PC-9 (cell line): ENCODE results near the gene DCAF6. TPM values are rescaled to one million over a fixed set of nuclear protein-coding genes. Genes with fewer than 3 reads are reported as not detected.

Experiments used
- BruUV-seq: library from RNA; stranded (reverse); fragments of 400-500 nt; replicated peaks from 2 replicates; lab custom pipeline; 2021; lab: Mats Ljungman, UMichigan
- CTCF ChIA-PET: fragments of 300-600 bp; sonication (Branson Sonifier 250); formaldehyde crosslinking; loops from one replicate; lab custom pipeline; 2022; ENCODE audit warnings: antibody characterized with exemption; lab: Charles Lee
- POLR2A ChIA-PET: fragments of 300-600 bp; sonication (Branson Sonifier 250); formaldehyde crosslinking; loops from one replicate; lab custom pipeline; 2022; ENCODE audit warnings: antibody characterized with exemption; ENCODE audit not compliant: unreplicated experiment; lab: Charles Lee
- DNase-seq, 2 experiments: peaks; one replicate each; pipeline versions ENCODE4 v3.0.0 to v3.0.0-alpha.2; 2015 to 2022; ENCODE audit warnings: mixed read lengths in 1 of 2
- H2AFZ ChIP-seq: fragments of 200-600 bp; sonication (generic); 2 replicates; pipeline ENCODE4 v1.8.1; 2017; ENCODE audit warnings: antibody characterized with exemption
- H3F3A ChIP-seq: fragments of 200-600 bp; sonication (generic); 2 replicates; pipeline ENCODE4 v1.8.1; 2017; ENCODE audit warnings: antibody characterized with exemption, mild to moderate bottlenecking, low read depth; ENCODE audit not compliant: insufficient read depth
- H3K27ac ChIP-seq: fragments of 200-600 bp; sonication (generic); 2 replicates; pipeline ENCODE4 v1.6.1; 2016; ENCODE audit warnings: mixed run types
- H3K27me3 ChIP-seq: fragments of 200-600 bp; sonication (generic); 2 replicates; pipeline ENCODE4 v1.6.1; 2016; ENCODE audit warnings: low read depth, mixed run types; ENCODE audit not compliant: insufficient read depth
- H3K36me3 ChIP-seq: fragments of 200-600 bp; sonication (generic); 2 replicates; pipeline ENCODE4 v1.6.1; 2016; ENCODE audit warnings: low read depth, mixed run types
- H3K4me1 ChIP-seq: fragments of 200-600 bp; sonication (generic); replicated peaks from 2 replicates; pipeline ENCODE4 v1.6.1; 2016; ENCODE audit warnings: mixed run types; ENCODE audit not compliant: insufficient read depth
- H3K4me2 ChIP-seq: fragments of 200-600 bp; sonication (generic); 2 replicates; pipeline ENCODE4 v1.6.1; 2017; ENCODE audit warnings: mixed run types
- H3K4me3 ChIP-seq: fragments of 200-600 bp; sonication (generic); 2 replicates; pipeline ENCODE4 v1.6.1; 2016; ENCODE audit warnings: mixed run types
- H3K79me2 ChIP-seq: fragments of 200-600 bp; sonication (generic); 2 replicates; pipeline ENCODE4 v1.6.1; 2017; ENCODE audit warnings: low read depth, mixed run types
- H3K9me2 ChIP-seq: fragments of 200-600 bp; sonication (generic); 2 replicates; pipeline ENCODE4 v1.8.1; 2017; ENCODE audit warnings: mild to moderate bottlenecking; ENCODE audit not compliant: insufficient read depth
- H3K9me3 ChIP-seq: fragments of 200-600 bp; sonication (generic); 2 replicates; pipeline ENCODE4 v1.8.1; 2016; ENCODE audit warnings: low read depth; ENCODE audit not compliant: insufficient read depth
- H4K20me1 ChIP-seq: fragments of 200-600 bp; sonication (generic); 2 replicates; pipeline ENCODE4 v1.8.1; 2017; ENCODE audit not compliant: insufficient read depth
- EZH2 ChIP-seq: fragments of 200-600 bp; sonication (generic); IDR thresholded peaks from 2 replicates; pipeline ENCODE4 v1.8.0; 2017; ENCODE audit warnings: antibody characterized with exemption, low read depth
- intact Hi-C: fragments of 100-400 bp; cut with micrococcal nuclease; formaldehyde crosslinking; loops from one replicate; pipeline ENCODE4 v1.10.0; 2022; ENCODE audit not compliant: unreplicated experiment
- total RNA-seq: library from RNA; stranded (reverse); gene quantifications from 2 replicates; pipeline ENCODE4 v1.2.3, GENCODE V29; 2021
- TF ChIP-seq, protein P1 (sequence below): fragments of 200-600 bp; sonication (generic); conservative IDR thresholded peaks from 2 replicates; pipeline ENCODE4 v1.6.1; 2017; ENCODE audit warnings: mixed run types, antibody characterized with exemption, mild to moderate bottlenecking, moderate library complexity

The DCAF6 gene
- total RNA-seq, 1 experiment from 2014 or later, result 77.4 TPM

DNA sequence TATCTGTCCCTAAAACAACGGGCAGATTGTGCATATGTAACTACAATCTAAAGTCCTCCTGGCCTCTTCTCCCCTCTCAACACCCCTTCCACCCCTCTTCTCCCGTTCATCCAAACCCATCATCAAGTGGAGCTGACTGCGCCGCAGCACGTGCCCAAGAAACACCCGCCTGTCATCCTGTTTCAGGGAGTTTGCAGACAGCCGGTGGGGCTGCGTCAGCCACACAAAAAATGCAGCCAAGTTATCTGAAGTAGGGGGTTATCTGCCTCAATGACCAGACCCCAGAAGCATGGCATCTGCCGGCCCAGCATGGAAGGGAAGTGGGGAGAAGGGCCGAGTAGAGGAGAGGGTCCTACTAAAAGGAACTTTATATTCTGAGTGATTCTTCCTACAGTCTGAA, 151.2 kb downstream of the DCAF6 start:
- POLR2A ChIA-PET, result no interaction called here
- H3K4me1 ChIP-seq, result no peaks in the 10 kb centered on the region
- H3F3A ChIP-seq, result no peaks in the 10 kb centered on the region
- H3K79me2 ChIP-seq, result no peaks in the 10 kb centered on the region
- no peak overlapping the region for H3K4me3 ChIP-seq
- H3K9me2 ChIP-seq, result no peaks in the 10 kb centered on the region
- H4K20me1 ChIP-seq, result no peaks in the 10 kb centered on the region
- no TSS peak for BruUV-seq
- no peak overlapping the region for H3K27ac ChIP-seq
- no peak for TF ChIP-seq EZH2
- TF ChIP-seq, protein P1, sequence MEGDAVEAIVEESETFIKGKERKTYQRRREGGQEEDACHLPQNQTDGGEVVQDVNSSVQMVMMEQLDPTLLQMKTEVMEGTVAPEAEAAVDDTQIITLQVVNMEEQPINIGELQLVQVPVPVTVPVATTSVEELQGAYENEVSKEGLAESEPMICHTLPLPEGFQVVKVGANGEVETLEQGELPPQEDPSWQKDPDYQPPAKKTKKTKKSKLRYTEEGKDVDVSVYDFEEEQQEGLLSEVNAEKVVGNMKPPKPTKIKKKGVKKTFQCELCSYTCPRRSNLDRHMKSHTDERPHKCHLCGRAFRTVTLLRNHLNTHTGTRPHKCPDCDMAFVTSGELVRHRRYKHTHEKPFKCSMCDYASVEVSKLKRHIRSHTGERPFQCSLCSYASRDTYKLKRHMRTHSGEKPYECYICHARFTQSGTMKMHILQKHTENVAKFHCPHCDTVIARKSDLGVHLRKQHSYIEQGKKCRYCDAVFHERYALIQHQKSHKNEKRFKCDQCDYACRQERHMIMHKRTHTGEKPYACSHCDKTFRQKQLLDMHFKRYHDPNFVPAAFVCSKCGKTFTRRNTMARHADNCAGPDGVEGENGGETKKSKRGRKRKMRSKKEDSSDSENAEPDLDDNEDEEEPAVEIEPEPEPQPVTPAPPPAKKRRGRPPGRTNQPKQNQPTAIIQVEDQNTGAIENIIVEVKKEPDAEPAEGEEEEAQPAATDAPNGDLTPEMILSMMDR, result no peak
- H3K9me3 ChIP-seq, result no peaks in the 10 kb centered on the region
- no peak overlapping the region for H3K4me2 ChIP-seq
- no peak for DNase-seq
- CTCF ChIA-PET, result no interaction called here
- no peaks in the 10 kb centered on the region for H3K27me3 ChIP-seq
- intact Hi-C loops, result loop anchor here (10.0 kb wide), 2 partner anchors 137 to 683 kb away; partner anchors contain the start of gene SFT2D2
- H3K36me3 ChIP-seq, result no peaks in the 10 kb centered on the region
- H2AFZ ChIP-seq, result no peak overlapping the region

DNA sequence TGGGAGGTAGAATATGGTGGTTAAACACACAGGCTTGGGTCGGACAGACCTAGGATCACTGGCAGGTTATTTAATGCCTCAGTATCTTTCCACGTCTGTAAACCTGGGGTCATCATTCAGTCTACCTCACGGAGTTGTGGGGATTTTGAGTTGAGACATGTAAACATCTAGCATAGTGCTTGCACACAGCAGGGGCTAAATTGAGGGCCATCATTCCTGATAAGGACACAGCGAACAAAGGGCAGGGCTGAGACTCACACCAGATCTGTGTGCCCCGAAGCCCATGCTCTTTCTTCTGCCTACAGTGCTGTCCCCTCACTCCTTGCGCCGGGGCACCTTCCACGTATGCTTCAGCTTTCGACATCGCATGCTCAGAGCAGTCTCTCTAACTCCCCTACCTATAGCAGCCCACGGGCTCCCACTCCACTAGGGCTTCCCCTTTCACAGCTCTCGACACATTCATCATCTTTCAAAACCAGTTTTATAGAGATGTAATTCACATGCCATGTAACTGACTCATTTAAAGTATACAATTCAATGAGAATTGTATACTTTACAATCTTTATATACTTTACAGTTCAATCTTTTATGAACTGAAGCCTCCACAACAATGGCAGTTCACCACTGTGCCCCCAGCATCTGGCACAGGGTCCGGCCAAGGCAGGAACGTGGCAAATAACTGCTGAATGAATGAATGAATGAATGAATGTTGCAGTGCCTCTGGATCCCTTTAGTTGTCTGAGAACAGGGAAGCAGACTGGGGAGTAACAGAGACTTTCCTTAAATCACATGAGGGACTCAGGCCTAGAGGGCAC, 152.2 kb downstream of the DCAF6 start:
- H3K27me3 ChIP-seq, result no peaks in the 10 kb centered on the region
- H3K27ac ChIP-seq, result no peak overlapping the region
- H2AFZ ChIP-seq, result no peak overlapping the region
- no peaks in the 10 kb centered on the region for H3K4me1 ChIP-seq
- intact Hi-C loops, result loop anchor here (10.0 kb wide), 2 partner anchors 136 to 684 kb away; partner anchors contain the start of gene SFT2D2
- TF ChIP-seq, protein P1, result no peak
- no peak for TF ChIP-seq EZH2
- DNase-seq, result no peak
- ChIA-PET CTCF (no interaction called here), POLR2A (no interaction called here)
- no TSS peak for BruUV-seq
- no peaks in the 10 kb centered on the region for H4K20me1 ChIP-seq
- no peaks in the 10 kb centered on the region for H3K36me3 ChIP-seq
- no peaks in the 10 kb centered on the region for H3K9me3 ChIP-seq
- no peak overlapping the region for H3K4me2 ChIP-seq
- no peaks in the 10 kb centered on the region for H3K79me2 ChIP-seq
- H3K4me3 ChIP-seq, result no peak overlapping the region
- no peaks in the 10 kb centered on the region for H3F3A ChIP-seq
- H3K9me2 ChIP-seq, result no peaks in the 10 kb centered on the region

DNA sequence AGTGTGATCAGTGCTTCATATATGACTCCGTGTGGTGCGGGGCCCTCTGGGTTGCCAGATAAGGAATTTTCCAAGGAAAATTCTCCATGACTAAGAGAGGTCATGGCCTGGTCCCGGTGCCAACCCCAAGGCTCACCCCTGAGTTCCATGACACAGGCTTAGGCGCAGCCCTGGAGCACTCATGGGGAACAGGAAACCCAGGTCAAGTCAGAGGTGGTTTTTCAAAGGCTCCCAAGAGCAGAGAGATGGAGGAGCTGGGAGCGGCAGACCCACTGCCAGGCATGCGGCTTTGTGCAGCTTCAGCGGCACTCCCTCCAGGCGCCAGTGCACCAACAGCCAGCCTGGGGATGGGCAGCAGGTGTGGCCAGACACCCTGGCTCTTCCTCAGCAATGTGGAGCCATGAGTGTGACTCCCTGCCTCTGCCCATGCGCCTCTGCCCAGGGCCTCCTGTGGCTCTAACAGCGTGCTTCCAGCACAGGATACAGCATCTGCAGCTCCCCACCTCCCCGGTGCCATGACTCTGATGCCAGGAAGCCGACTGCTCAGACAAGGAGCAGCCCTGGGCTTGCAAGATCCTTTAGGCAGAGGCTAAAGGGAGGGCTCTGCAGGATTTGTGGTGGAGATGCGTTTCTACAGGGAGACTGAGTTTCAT, 153.0 kb downstream of the DCAF6 start:
- no peaks in the 10 kb centered on the region for H3F3A ChIP-seq
- DNase-seq, result no peak
- H3K27ac ChIP-seq, result no peak overlapping the region
- no peaks in the 10 kb centered on the region for H3K79me2 ChIP-seq
- H4K20me1 ChIP-seq, result no peaks in the 10 kb centered on the region
- H3K36me3 ChIP-seq, result no peaks in the 10 kb centered on the region
- TF ChIP-seq EZH2, result no peak
- TF ChIP-seq, protein P1, result no peak
- H3K4me3 ChIP-seq, result no peak overlapping the region
- intact Hi-C loops, result loop anchor here (10.0 kb wide), 2 partner anchors 135 to 685 kb away; partner anchors contain the start of gene SFT2D2
- ChIA-PET CTCF (no interaction called here), POLR2A (no interaction called here)
- H3K4me1 ChIP-seq, result no peaks in the 10 kb centered on the region
- H2AFZ ChIP-seq, result no peak overlapping the region
- H3K27me3 ChIP-seq, result no peaks in the 10 kb centered on the region
- no peaks in the 10 kb centered on the region for H3K9me3 ChIP-seq
- H3K9me2 ChIP-seq, result no peaks in the 10 kb centered on the region
- no TSS peak for BruUV-seq
- no peak overlapping the region for H3K4me2 ChIP-seq
